GM10847 (cell line): Measurements from ENCODE around the gene CUBN.

Source experiments
- POLR2A ChIP-seq: IDR thresholded peaks from 2 replicates; pipeline ENCODE4 v1.6.1; 2011; ENCODE audit not compliant: insufficient read length; ENCODE audit errors: extremely low read depth

The CUBN gene

DNA sequence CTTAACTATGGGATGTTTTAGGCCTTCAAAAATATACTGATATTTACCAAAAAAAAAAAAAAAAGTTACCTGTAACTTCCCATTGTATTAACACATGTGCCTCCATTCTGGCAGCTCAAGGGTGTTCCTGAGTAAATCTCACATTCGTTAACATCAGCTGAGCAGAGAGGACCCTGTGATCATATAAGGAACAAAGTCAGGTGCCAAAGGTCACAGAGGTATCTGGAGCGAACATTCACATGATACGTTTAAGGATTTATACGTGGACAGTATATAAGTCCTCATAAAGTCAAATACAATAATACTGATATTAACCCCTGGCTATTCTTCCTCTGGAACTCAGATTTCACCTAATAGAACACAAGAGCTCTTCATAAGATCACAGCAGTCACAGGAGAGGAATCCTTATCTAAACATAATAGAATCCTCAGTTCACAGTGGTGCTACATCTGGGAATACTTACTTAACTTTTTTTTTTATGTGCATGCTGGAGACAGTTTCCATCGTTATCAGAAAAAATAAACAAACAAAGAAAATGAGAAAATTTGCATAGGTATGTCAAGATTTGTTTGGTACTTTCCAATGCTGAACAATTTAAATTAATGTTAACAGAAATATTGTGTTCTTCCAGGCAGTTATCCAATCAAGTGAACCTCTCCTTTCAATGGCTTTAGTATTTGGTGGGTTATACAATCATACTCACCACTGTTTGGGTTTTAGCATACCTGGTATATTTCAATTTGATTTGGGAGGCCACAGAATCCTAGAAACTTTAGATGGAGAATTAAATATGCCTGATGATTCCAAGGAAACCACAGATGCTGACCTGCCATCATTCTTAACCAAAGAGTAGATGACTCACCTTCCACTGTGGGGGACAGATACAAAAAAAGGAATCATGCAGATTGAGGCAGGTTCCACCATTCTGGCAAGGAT, 6.6 kb downstream of the CUBN start:
- no peak for TF ChIP-seq POLR2A

DNA sequence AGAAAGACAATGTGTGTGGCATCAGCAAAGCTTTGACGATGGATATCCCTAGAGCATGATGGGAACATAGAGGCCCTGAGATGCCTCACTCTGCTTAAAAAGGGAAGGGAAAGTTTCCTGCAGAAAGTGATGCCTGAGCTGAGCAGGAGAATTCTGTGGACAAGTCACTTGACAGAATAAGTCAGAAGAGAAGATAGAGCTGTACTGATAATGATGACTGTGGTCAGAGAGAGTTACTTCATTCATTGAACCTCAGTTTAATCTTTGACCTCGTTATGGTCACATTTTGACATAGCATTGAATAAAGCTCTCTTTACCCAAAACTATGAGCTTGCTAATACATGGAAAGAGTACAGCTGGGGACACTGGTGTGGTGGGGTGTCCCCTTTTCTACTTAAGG, 7.6 kb downstream of the CUBN start:
- no peak for TF ChIP-seq POLR2A

DNA sequence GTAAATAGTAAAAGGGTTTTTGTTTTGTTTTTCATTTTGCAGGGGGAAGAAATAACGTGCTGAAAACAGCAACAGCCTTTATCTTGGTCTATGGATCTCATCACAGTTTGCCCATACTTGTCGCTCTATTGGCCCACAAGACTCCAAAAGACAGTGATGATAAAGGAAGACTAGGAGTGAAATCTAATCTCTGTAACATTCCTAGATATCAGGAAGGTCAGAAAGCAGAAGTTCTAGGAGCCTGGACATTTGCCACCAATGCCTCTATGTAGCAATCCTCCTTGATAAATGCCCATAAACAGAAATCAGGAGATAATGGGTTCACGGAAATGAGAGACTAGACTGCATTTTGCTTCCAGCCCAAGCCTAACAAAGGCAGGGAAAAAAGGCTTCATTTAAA, 8.9 kb downstream of the CUBN start:
- TF ChIP-seq POLR2A = no peak

DNA sequence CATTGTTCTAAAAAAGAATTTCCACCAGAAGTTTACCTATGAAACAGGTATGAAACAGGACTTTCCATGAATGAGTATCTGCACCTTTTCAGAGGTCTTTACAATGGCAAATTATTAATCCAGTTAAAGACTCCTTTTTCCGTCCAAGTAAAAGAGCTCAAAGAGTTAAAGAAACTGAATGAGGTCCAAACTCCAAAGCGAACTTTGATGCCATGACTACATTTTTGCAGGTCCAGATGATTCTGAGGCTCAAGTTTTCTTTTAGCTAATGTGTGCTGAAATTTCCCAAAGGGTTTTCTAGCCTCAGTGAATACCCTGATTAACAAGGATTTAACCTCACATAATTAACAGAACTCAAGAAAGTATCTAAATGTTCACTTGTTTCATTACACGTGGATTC, 9.8 kb downstream of the CUBN start:
- TF ChIP-seq POLR2A = no peak

DNA sequence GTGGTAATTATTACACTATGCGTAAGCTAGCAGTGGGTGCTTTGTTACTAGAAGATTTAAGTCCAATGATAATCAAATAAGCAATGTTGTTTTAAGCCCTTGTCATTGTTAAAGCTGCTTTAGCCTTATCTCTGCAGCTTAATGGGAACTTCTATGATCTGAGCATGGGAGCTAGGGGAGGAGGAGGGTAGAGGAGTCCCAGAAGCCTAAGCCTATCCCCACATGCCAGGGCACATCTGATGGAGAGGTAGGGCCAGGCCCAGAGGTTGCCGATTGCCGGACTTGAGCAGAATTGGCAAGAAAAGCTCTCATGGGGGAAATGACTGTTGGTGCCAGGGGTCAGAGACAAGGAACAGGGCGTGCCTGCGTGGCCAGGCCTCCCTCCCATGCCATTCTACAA, 13.4 kb downstream of the CUBN start:
- no peak for TF ChIP-seq POLR2A

DNA sequence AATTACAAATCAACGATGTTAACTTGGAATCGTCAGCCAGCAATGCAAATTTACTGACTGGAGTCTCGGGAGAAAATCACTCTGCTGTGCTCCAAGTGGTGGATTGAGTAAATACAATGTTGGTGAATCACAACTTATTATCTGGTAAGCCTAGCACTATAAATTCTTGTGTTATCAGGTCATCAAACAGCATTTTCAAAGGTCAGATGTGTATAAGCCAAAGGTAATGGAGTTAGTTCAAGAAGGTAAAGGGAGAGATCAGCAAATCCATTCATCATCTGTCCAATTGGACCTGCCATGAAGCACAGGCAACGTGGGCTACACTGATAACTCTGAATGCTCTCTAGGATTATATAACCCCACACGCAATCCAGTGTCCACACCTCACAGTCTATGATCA, 13.9 kb downstream of the CUBN start:
- no peak for TF ChIP-seq POLR2A

DNA sequence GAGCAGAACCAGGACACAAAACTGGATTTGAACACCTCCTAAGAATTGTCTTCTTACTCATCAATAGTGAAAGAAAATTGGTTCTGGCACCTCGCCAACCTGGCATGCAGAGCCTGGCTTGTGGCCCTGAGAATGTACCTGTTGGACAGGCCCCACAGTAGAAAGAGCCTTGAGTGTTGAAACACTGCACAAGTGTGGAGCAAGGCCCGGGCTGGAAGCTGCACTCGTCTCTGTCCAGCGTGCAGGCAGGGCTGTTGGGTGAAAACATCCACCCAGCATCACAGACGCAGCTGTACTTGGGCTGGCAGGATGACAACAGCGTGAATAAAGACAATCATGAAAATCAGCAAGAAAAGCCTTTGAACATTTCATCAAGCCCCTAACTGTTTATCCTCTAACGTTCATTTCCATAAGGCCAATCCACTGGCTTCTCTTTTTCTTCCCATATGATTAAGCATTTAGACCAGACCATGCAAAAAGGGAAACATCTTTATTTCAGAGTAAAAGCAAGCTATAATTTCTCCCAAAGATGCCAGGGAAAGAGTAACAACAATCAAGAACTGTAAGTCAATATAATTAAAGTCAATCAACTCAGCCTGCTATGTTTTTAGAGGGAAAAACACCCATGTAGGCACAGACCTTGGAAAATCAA, 15.6 kb downstream of the CUBN start:
- no peak for TF ChIP-seq POLR2A

DNA sequence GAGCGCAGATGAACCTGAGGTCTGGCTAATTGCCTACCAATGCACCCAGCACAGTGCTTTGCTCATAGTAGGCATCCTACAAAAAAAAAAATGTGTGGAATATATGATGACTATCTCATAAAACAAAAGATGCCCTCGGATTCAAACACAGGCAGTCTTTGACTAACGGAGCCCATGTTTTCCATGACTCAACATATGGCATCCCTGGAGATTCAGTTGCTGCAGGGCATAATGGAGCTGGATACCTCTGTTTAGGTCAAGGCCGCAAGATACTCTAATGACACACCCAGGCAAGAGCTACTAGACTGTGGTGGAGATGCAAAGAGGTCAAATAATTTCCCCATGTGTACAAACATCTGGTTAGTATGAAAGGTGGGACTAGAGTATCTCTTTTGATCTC, 16.3 kb downstream of the CUBN start:
- TF ChIP-seq POLR2A = no peak

DNA sequence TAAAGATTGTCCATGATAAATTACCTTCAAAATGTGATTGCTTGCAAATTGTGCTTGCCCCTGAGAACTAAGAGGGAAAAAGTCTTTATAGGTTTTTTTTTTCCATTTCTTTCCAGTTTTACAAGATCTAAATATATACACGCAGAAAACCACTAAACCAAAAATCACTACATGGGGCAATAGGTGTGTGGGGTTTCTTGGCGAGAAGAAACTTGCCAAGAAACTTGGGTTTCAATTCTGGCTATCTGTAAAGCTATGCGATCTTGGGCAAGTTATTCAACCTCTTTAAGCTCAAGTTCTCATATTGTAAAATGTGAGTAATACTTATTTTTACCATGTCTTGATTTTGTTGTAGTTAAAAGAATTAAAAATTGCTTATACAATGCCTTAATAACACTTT, 17.0 kb downstream of the CUBN start:
- TF ChIP-seq POLR2A = no peak

DNA sequence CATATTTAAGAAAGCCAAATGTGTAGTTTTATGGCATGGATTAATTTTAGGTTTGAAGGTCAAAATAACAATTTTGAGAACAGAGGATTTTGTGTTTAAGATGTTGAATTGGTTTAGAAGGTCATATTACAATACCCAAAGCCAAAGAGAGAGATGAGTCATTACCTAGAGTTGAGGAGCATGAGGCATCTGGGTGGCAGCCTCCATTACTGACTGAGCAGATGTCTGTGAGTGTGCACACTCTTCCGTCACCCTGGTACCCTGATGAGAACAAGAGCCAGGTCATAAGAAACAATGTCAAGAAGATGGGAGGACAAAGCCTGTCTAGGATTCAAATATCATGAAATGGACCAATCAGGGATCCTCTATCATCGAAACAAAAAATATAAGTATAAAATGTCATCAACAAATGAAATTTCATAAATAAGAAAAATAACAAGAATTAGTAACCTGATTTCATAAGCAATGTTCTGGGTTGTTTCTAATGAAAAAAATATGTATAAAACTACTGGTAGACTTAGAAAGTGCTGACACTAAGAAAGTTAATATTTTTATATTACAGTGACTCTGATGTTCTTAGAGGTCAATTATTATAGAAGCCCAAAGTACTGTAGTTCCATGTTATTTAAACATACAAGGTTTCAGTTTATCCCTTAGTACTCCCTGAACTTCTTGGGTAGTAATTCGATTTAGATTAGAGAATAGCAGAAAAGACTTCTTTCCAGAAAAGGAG, 20.0 kb downstream of the CUBN start:
- no peak for TF ChIP-seq POLR2A

DNA sequence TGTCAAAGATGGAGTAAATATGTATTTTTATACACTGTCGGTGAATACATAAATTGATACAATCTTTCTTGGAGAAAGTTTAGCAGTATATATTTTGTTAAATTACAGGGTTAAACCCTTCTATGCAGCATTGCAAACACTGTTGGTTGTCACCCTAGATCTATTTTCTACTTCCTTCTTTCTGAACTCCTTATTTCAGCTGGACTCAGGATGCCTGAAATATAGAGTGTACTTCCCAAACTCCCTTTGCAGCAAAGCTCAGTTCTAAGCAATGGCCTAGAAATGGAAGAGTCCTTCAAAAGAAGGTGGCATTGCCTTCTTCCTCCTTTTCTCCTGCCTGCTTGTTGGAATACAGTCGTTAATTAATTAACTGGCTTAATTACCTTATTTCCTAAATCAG, 20.6 kb downstream of the CUBN start:
- no peak for TF ChIP-seq POLR2A

DNA sequence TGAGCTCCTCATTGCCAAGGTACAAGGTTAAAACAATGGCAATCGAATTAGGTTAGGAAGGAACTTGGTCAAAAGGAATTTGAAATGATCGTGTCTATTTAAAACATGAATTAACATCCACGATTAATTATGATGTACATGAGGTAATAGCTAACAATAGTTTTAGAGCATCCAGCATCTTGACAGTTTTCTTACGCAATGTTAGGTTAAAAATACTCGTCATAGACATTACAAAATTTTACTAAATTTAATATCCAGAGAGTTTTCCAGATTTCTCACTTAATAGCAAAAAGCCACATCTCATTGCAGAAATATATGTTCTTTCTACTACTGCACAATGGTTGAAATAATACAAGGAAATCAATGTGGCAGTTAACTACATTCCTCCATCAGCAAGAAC, 22.6 kb downstream of the CUBN start:
- TF ChIP-seq POLR2A = no peak

DNA sequence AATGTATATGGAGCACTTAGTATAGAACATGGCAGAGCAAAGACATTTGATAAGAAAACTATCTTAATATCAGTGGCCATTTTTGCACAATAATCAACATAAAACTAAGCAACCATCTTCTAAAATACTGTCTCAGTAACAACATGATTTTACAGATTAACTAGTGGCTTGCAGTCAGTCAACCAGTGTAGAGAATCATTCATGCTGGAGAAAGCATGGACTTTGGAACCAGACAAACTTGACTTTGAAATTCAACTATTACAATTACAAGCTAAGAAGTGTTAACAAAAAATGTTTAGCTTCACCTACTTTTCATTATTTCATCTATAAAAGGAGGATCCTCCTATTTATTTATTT, 27.7 kb downstream of the CUBN start:
- TF ChIP-seq POLR2A = no peak

DNA sequence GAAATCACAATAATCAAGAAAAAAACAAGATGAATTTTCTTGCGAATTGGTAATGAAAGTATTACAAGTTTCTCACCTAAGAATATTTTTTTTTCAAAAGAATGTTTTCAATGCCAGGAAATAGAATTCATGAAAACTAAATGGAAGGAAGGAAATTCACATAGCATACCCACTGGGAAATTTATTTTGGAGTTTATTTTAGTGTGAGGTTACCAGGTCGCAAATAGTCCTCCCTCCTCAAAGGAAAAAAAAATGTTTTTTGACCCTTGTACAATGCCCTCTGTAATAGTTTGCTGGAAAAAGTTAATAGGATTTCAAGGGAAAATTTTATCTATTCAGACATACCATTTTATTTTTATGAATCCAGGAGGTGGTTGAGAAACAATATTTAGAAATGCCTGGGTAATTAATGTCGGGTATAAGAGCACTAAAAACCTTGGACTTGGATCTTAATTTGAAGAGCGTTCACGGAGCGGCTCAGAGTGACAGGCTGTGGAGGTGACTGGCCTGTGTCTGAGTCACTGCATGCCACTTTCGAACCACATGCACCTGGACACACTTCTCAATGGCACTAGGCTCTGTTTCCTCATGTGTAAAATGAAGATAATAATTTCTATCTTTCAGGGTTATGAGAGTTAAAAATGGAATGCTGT, 28.2 kb downstream of the CUBN start:
- no peak for TF ChIP-seq POLR2A

DNA sequence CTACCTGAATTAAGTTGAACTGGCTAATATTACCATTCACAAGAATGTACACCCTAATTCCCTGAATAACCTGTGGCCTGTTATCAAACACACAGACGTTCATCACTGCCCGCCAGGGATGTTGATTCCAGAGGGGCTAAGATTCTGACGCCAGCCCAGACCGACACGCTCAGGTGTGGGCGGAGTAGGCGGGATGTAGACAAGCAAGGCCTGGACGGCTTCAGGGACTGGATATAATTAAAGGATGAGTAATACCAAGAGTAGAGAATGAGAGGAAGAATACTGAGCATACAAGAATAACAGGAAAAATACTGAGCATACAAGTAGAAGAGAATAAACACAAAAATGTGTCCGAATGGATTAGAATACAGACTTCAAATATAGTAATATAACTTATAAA, 29.0 kb downstream of the CUBN start:
- TF ChIP-seq POLR2A = no peak
